RWPE2 (cell line): Measurements from ENCODE around the gene RAP1GDS1.

ENCODE experiments used
- ATAC-seq: fragments of 200-7000 bp; cut with Tn5 transposase; 3 replicates; pipeline ENCODE4 v1.9.1; 2021; ENCODE audit warnings: low read depth
- DNase-seq: peaks from one replicate; pipeline ENCODE4 v3.0.0-alpha.2; 2020; ENCODE audit warnings: low spot score
- H3K27ac ChIP-seq: fragments of 450-650 bp; 2 replicates; pipeline ENCODE4 v1.5.1; 2017; ENCODE audit warnings: mild to moderate bottlenecking; ENCODE audit not compliant: poor library complexity, severe bottlenecking
- H3K27me3 ChIP-seq: fragments of 250-450 bp; sonication (Bioruptor Pico); 2 replicates; pipeline ENCODE4 v1.5.1; 2021; ENCODE audit warnings: mild to moderate bottlenecking, moderate library complexity; ENCODE audit not compliant: insufficient read depth, poor library complexity, severe bottlenecking
- H3K36me3 ChIP-seq: fragments of 250-450 bp; sonication (Bioruptor Pico); 2 replicates; pipeline ENCODE4 v1.5.1; 2020; ENCODE audit warnings: low read depth, mild to moderate bottlenecking, moderate library complexity
- H3K4me1 ChIP-seq: fragments of 250-450 bp; sonication (Bioruptor Pico); 2 replicates; pipeline ENCODE4 v1.5.1; 2021; ENCODE audit warnings: mild to moderate bottlenecking, moderate library complexity; ENCODE audit not compliant: insufficient read depth, poor library complexity, severe bottlenecking
- H3K4me3 ChIP-seq: fragments of 250-450 bp; sonication (Bioruptor Pico); 2 replicates; pipeline ENCODE4 v1.5.1; 2021; ENCODE audit warnings: mild to moderate bottlenecking, moderate library complexity; ENCODE audit not compliant: severe bottlenecking
- H3K9me3 ChIP-seq: fragments of 250-450 bp; sonication (Bioruptor Pico); 2 replicates; pipeline ENCODE4 v1.5.1; 2021; ENCODE audit warnings: mild to moderate bottlenecking, moderate library complexity; ENCODE audit not compliant: severe bottlenecking
- TF ChIP-seq, protein P1 (sequence below): fragments of 450-650 bp; IDR thresholded peaks from one replicate; pipeline ENCODE4 v1.5.1; 2017; ENCODE audit warnings: mild to moderate bottlenecking, moderate library complexity; ENCODE audit not compliant: poor library complexity, severe bottlenecking

The RAP1GDS1 gene

DNA sequence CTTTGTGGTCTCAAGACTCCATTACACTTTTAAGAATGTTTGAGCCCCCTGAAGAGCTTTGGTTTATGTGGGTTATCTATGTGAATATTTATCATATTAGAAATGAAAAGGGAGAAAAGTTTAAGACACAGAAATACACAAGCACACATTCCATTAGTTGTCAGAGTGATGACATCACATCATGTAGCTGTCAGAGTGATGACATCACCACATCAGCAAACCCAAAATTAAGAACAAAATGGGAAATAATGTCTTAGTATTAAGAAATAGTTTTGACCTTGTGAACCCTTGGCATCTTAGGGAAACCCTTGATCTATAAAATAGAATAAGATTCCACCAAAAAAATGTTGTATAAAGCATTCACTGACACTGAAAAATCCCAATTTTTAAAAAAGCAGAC, 201.3 kb downstream of the RAP1GDS1 start:
- DNase-seq (no peak), ATAC-seq (no peak)
- H3K36me3 ChIP-seq: no peaks in the 10 kb centered on the region
- no peak overlapping the region for H3K4me3 ChIP-seq
- H3K27me3 ChIP-seq: no peaks in the 10 kb centered on the region
- H3K4me1 ChIP-seq: peaks cover 8% of the 10 kb centered on the region
- no peak overlapping the region for H3K27ac ChIP-seq
- TF ChIP-seq, protein P1, sequence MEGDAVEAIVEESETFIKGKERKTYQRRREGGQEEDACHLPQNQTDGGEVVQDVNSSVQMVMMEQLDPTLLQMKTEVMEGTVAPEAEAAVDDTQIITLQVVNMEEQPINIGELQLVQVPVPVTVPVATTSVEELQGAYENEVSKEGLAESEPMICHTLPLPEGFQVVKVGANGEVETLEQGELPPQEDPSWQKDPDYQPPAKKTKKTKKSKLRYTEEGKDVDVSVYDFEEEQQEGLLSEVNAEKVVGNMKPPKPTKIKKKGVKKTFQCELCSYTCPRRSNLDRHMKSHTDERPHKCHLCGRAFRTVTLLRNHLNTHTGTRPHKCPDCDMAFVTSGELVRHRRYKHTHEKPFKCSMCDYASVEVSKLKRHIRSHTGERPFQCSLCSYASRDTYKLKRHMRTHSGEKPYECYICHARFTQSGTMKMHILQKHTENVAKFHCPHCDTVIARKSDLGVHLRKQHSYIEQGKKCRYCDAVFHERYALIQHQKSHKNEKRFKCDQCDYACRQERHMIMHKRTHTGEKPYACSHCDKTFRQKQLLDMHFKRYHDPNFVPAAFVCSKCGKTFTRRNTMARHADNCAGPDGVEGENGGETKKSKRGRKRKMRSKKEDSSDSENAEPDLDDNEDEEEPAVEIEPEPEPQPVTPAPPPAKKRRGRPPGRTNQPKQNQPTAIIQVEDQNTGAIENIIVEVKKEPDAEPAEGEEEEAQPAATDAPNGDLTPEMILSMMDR: no peak
- no peaks in the 10 kb centered on the region for H3K9me3 ChIP-seq

DNA sequence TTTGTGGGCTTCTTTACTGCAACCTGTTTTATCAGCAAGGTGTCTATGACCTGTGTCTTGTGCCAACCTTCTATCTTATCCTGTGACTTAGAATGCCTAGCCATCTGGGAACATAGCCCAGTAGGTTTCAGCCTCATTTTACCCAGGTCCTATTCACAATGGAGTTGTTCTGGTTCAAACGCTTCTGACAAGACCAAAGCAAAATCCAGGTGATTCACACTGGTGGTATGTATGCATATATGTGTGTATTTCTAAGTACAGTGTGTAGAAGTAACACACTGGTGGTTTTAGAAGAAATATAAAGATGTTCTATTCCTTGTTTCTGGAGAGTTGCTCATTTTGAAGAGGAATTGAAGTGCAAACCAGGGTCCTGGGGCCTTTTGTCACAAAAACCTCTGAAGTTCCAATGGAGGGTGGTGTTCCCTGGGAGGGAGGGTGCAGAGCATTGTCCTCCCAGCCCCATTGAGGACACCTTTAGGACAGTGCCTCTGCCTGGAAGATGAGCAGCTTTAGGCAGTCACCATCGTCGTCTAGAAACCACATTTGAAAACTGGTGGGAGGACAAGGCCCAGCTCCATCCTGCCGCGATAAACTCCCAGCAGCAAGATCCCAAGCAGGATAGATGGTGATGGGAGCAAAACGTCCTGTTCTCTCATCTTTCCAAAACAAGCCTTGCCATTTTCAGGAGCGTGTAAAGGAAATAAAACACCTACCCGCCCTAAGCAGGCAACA, 205.8 kb downstream of the RAP1GDS1 start:
- peak; percentile 10; the same call in 2 of the 3 replicates for ATAC-seq
- peaks cover 4% of the 10 kb centered on the region for H3K36me3 ChIP-seq
- TF ChIP-seq, protein P1: no peak

DNA sequence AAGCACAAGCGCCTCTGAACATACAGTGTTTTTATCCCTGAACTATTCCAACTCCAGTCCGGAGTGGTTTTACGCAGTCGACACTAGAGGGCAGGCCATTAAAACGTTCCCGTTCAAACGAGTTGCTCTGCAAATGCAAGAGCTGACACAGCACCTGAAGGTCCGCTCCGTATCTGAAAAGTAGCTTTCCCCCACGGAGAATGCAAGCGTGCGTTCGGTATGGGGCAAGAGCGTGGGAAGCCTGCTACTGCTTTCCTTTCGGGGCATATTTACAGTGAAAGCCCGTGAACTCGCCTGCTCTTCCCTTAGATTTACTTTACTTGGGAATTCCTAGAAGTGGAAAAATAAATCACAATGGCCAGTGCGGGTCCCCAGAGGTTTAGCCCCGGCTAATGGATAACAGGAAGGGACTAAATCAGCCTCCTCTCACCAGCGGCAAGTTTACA, 206.5 kb downstream of the RAP1GDS1 start:
- Histone ChIP-seq H3K9me3 (no peaks in the 10 kb centered on the region), H3K27ac (peak overlapping the region; percentile 25), H3K36me3 (peaks cover 11% of the 10 kb centered on the region), H3K27me3 (no peaks in the 10 kb centered on the region), H3K4me3 (peak overlapping the region; percentile 22), H3K4me1 (peaks cover 17% of the 10 kb centered on the region)
- ATAC-seq: peak; percentile 92
- DNase-seq: peak; percentile 76
- TF ChIP-seq, protein P1: peak; percentile 91

More for the DNA sequence above, 205.8 kb downstream of the RAP1GDS1 start:
- no peak for DNase-seq
- Histone ChIP-seq H3K27ac (peak overlapping the region; percentile 25), H3K4me3 (no peak overlapping the region), H3K4me1 (peaks cover 15% of the 10 kb centered on the region), H3K9me3 (no peaks in the 10 kb centered on the region), H3K27me3 (no peaks in the 10 kb centered on the region)

- no peaks in the 10 kb centered on the region for H3K9me3 ChIP-seq
Observed at GRCh38 chr4:98468709-98469108, 207.5 kb downstream of the RAP1GDS1 start.

More at GRCh38 chr4:98468709-98469108, 207.5 kb downstream of the RAP1GDS1 start:
- H3K36me3 ChIP-seq: peaks cover 16% of the 10 kb centered on the region
- peak overlapping the region; percentile 10 for H3K27ac ChIP-seq
- no peak overlapping the region for H3K4me3 ChIP-seq
- TF ChIP-seq, protein P1: no peak
- DNase-seq: no peak
- no peak for ATAC-seq
- H3K27me3 ChIP-seq: no peaks in the 10 kb centered on the region
- peaks cover 23% of the 10 kb centered on the region for H3K4me1 ChIP-seq
